Bronchial epithelial cell (primary cell): ENCODE data around the gene ADGRV1. TPM values are rescaled to one million over a fixed set of nuclear protein-coding genes. Genes with fewer than 3 reads are reported as not detected.

Source experiments
- DNase-seq: peaks from one replicate; pipeline ENCODE4 v3.0.0-alpha.2; 2010; ENCODE audit warnings: low read depth
- FAIRE-seq: peaks from 2 replicates; lab custom pipeline; 2011; peaks lifted over from hg19 to GRCh38; lab: Jason Lieb, UNC
- H3K27me3 ChIP-seq: 2 replicates; pipeline ENCODE4 v1.5.1; 2011; ENCODE audit warnings: low read length; ENCODE audit not compliant: control insufficient read depth, insufficient read depth
- H3K36me3 ChIP-seq: 2 replicates; pipeline ENCODE4 v1.5.1; 2011; ENCODE audit warnings: low read length; ENCODE audit not compliant: control insufficient read depth, insufficient read depth
- H3K4me3 ChIP-seq: 2 replicates; pipeline ENCODE4 v1.5.1; 2011; ENCODE audit warnings: mild to moderate bottlenecking, low read depth, low read length, control low read depth
- CTCF ChIP-seq: IDR thresholded peaks from 2 replicates; pipeline ENCODE4 v1.5.1; 2011; ENCODE audit warnings: mild to moderate bottlenecking, moderate library complexity, low read length, control low read depth, inconsistent platforms; ENCODE audit not compliant: insufficient read depth, severe bottlenecking
- total RNA-seq: library from RNA; depleted of rRNA; stranded (reverse); fragments of >200 nt; gene quantifications from 2 replicates; pipeline ENCODE4 v1.2.1, GENCODE V29; 2014

ADGRV1 gene
- total RNA-seq, 1 donor from 2014 or later: 1.6 TPM

- H3K4me3 ChIP-seq: no peak overlapping the region
- FAIRE-seq (peak; percentile 47), DNase-seq (peak; percentile 97)
- TF ChIP-seq CTCF: no peak
- no peaks in the 10 kb centered on the region for H3K36me3 ChIP-seq
- no peaks in the 10 kb centered on the region for H3K27me3 ChIP-seq
Measured at GRCh38 chr5:91137647-91138046, 579.0 kb downstream of the ADGRV1 start.

DNA sequence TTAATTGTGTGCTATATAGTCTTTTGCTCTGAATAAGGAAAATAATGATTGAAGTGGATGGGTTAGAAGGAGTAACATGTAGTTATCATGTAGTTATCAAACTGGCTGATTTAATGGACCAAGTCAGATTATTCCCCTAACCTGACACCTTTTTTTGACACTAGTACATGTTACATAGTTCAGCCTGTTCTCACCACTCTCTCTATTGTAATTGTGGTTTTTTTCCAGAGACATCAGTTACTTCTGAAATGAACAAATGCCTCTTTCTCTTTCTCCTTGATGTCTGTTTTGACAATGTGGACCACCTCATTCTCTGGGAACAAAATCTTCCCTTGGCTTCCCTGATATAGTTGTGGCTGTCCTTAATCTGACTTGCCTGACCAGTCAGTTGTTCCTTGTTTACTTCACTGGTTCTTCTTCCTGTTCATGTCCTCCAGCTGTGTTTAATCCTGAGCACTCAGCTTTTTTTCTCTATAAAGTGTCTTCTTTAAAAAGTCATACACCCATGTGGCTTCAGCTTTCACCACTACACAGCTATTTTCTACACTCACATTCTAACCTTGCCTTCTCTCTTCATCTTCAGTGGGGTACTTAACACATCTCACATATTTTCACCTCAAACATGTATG, 581.1 kb downstream of the ADGRV1 start:
- no peaks in the 10 kb centered on the region for H3K36me3 ChIP-seq
- no peak for DNase-seq
- no peak overlapping the region for H3K4me3 ChIP-seq
- H3K27me3 ChIP-seq: no peaks in the 10 kb centered on the region
- FAIRE-seq: no peak
- TF ChIP-seq CTCF: no peak

DNA sequence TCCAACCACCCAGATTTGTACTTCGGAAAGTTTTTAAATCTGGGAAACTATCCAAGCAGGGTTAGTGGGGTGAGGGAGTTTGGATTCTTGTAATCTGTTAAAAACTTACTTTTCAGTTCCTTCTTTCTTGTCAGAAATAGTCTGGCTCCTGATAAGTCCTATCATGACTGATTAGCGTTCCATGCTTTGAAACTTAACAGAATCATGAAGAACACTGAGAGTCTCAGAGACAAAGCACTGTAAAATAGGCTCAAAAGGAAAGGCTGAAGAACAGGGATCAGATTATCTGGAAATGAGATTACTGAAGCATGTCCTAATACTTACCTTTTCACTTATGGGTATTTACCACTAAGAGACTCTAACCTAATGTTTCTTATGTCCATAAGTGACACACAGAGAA, 582.1 kb downstream of the ADGRV1 start:
- Histone ChIP-seq H3K4me3 (no peak overlapping the region), H3K27me3 (no peaks in the 10 kb centered on the region), H3K36me3 (no peaks in the 10 kb centered on the region)
- FAIRE-seq (no peak), DNase-seq (no peak)
- no peak for TF ChIP-seq CTCF

DNA sequence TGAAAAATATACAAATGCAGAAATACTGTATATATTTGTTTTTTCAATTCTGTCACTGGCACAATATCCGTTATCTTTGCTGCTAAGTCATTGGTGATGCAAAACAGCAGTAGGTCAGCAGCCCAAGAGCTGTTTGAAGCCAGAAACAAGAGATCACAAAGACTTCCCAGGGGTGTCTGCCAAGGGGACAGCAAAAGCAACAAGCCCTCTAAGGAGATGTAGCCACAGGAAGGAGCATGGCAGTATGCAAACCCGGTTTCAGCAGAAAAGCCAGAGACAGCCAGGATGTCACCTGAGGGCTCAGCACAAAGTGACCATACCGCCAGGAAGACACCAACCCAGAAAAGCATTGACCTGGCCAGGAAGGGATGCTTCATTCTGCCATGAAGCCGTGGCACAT, 583.0 kb downstream of the ADGRV1 start:
- TF ChIP-seq CTCF: no peak
- H3K27me3 ChIP-seq: no peaks in the 10 kb centered on the region
- no peak overlapping the region for H3K4me3 ChIP-seq
- DNase-seq (no peak), FAIRE-seq (no peak)
- H3K36me3 ChIP-seq: no peaks in the 10 kb centered on the region

- no peak for TF ChIP-seq CTCF
- no peak overlapping the region for H3K4me3 ChIP-seq
- DNase-seq (no peak), FAIRE-seq (no peak)
- no peaks in the 10 kb centered on the region for H3K27me3 ChIP-seq
- no peaks in the 10 kb centered on the region for H3K36me3 ChIP-seq
Measured at GRCh38 chr5:91142386-91142785, 583.8 kb downstream of the ADGRV1 start.

GRCh38 chr5:91142819-91143218, 584.2 kb downstream of the ADGRV1 start:
- H3K27me3 ChIP-seq: no peaks in the 10 kb centered on the region
- DNase-seq (no peak), FAIRE-seq (no peak)
- no peaks in the 10 kb centered on the region for H3K36me3 ChIP-seq
- no peak for TF ChIP-seq CTCF
- H3K4me3 ChIP-seq: no peak overlapping the region
